IMR-90 (cell line): ENCODE results near the gene PID1. TPM values are rescaled to one million over a fixed set of nuclear protein-coding genes. Genes with fewer than 3 reads are reported as not detected.

Experiments
- ATAC-seq: fragments of 200-7000 bp; cut with Tn5 transposase; 2 replicates; pipeline ENCODE4 v1.9.1; 2020; ENCODE audit warnings: low read depth, mild to moderate bottlenecking, moderate library complexity
- BruUV-seq: library from RNA; stranded (reverse); fragments of 400-500 nt; replicated peaks from 2 replicates; lab custom pipeline; 2021; lab: Mats Ljungman, UMichigan
- CTCF ChIA-PET: fragments of 300-600 bp; formaldehyde crosslinking; extraction: SDS; loops from one replicate; lab custom pipeline; 2021; ENCODE audit warnings: antibody characterized with exemption; lab: Yijun Ruan, JAX
- POLR2A ChIA-PET: fragments of 300-600 bp; sonication (Branson Sonifier 250); formaldehyde crosslinking; loops from one replicate; lab custom pipeline; 2022; ENCODE audit warnings: antibody characterized with exemption; ENCODE audit not compliant: unreplicated experiment; lab: Charles Lee
- DNase-seq: peaks from one replicate; pipeline ENCODE4 v3.0.0; 2013
- H2AFZ ChIP-seq: replicated peaks from 2 replicates; pipeline ENCODE3; 2013; ENCODE audit warnings: low read length, mild to moderate bottlenecking; ENCODE audit not compliant: poor library complexity
- H2AK5ac ChIP-seq: 2 replicates; pipeline ENCODE4 v1.6.1; 2013; ENCODE audit warnings: low read depth, low read length, inconsistent platforms
- H2AK9ac ChIP-seq: replicated peaks from 2 replicates; pipeline ENCODE3; 2013; ENCODE audit warnings: mild to moderate bottlenecking, low read depth, low read length, moderate library complexity; ENCODE audit not compliant: poor library complexity
- H2BK120ac ChIP-seq: 2 replicates; pipeline ENCODE4 v1.6.1; 2013; ENCODE audit warnings: low read depth, low read length, inconsistent platforms
- H2BK15ac ChIP-seq: 3 replicates; pipeline ENCODE4 v1.6.1; 2013; ENCODE audit warnings: low read depth, low read length, inconsistent platforms
- H2BK20ac ChIP-seq: 2 replicates; pipeline ENCODE4 v1.6.1; 2013; ENCODE audit warnings: low read depth, mild to moderate bottlenecking, inconsistent platforms, low read length, moderate library complexity
- H2BK5ac ChIP-seq: 2 replicates; pipeline ENCODE4 v1.6.1; 2013; ENCODE audit warnings: mild to moderate bottlenecking, low read depth, low read length, inconsistent platforms; ENCODE audit not compliant: poor library complexity, severe bottlenecking
- H3K14ac ChIP-seq: replicated peaks from 2 replicates; pipeline ENCODE4 v1.6.1; 2013; ENCODE audit warnings: low read depth, low read length, inconsistent platforms
- H3K18ac ChIP-seq: 2 replicates; pipeline ENCODE4 v1.6.1; 2013; ENCODE audit warnings: low read depth, low read length, control low read depth
- H3K23ac ChIP-seq: 2 replicates; pipeline ENCODE4 v1.6.1; 2013; ENCODE audit warnings: low read depth, low read length, inconsistent platforms
- H3K27ac ChIP-seq: 2 replicates; pipeline ENCODE4 v1.5.1; 2013; ENCODE audit warnings: mild to moderate bottlenecking, control low read depth, low read length; ENCODE audit not compliant: insufficient read depth
- H3K27me3 ChIP-seq: 2 replicates; pipeline ENCODE4 v1.6.1; 2013; ENCODE audit warnings: low read length; ENCODE audit not compliant: control insufficient read depth, insufficient read depth
- H3K36me3 ChIP-seq: 2 replicates; pipeline ENCODE4 v1.6.1; 2013; ENCODE audit warnings: low read length, mixed read lengths; ENCODE audit not compliant: control insufficient read depth, insufficient read depth
- H3K4ac ChIP-seq: 2 replicates; pipeline ENCODE4 v1.6.1; 2013; ENCODE audit warnings: low read depth, low read length, inconsistent platforms
- H3K4me1 ChIP-seq: 2 replicates; pipeline ENCODE4 v1.6.1; 2013; ENCODE audit warnings: low read length, mixed read lengths; ENCODE audit not compliant: control insufficient read depth, insufficient read depth
- H3K4me2 ChIP-seq: 2 replicates; pipeline ENCODE4 v1.6.1; 2013; ENCODE audit warnings: low read depth, mild to moderate bottlenecking, control low read depth, low read length, moderate library complexity
- H3K4me3 ChIP-seq: 2 replicates; pipeline ENCODE4 v1.5.1; 2013; ENCODE audit warnings: low read depth, mild to moderate bottlenecking, control low read depth, low read length, moderate library complexity; ENCODE audit not compliant: insufficient read depth
- H3K56ac ChIP-seq: 2 replicates; pipeline ENCODE4 v1.6.1; 2013; ENCODE audit warnings: low read length, inconsistent platforms; ENCODE audit not compliant: insufficient read depth; ENCODE audit errors: extremely low read depth
- H3K79me1 ChIP-seq, 2 experiments: 2 replicates each; pipeline ENCODE4 v1.6.1; 2013; ENCODE audit warnings: low read length in 2 of 2, inconsistent platforms in 1 of 2, low read depth in 1 of 2
- H3K9ac ChIP-seq: 2 replicates; pipeline ENCODE4 v1.6.1; 2013; ENCODE audit warnings: low read depth, low read length, control low read depth
- H3K9me1 ChIP-seq: 2 replicates; pipeline ENCODE4 v1.6.1; 2013; ENCODE audit warnings: low read length, inconsistent platforms; ENCODE audit not compliant: insufficient read depth
- H3K9me3 ChIP-seq: 2 replicates; pipeline ENCODE4 v1.6.1; 2013; ENCODE audit warnings: low read length; ENCODE audit not compliant: control insufficient read depth, insufficient read depth
- H4K20me1 ChIP-seq: 2 replicates; pipeline ENCODE4 v1.6.1; 2013; ENCODE audit warnings: low read length, inconsistent platforms; ENCODE audit not compliant: insufficient read depth
- H4K5ac ChIP-seq: 2 replicates; pipeline ENCODE4 v1.6.1; 2013; ENCODE audit warnings: mild to moderate bottlenecking, low read depth, low read length, control low read depth
- H4K8ac ChIP-seq, 2 experiments: 2 replicates each; pipeline ENCODE4 v1.6.1; 2013; ENCODE audit warnings: low read depth in 2 of 2, low read length in 2 of 2, control low read depth in 1 of 2, inconsistent platforms in 1 of 2
- H4K91ac ChIP-seq: 2 replicates; pipeline ENCODE4 v1.6.1; 2013; ENCODE audit warnings: low read depth, low read length, inconsistent platforms; ENCODE audit not compliant: insufficient read depth
- CEBPB ChIP-seq: IDR thresholded peaks from 2 replicates; pipeline ENCODE4 v1.6.1; 2012; ENCODE audit warnings: low read depth, low read length, improper control_type of control experiment
- CHD1 ChIP-seq: IDR thresholded peaks from 2 replicates; pipeline ENCODE4 v1.6.1; 2012; ENCODE audit warnings: low read depth, low read length, improper control_type of control experiment
- FOS ChIP-seq: fragments of 150-350 bp; IDR thresholded peaks from 2 replicates; pipeline ENCODE4 v1.6.1; 2016; ENCODE audit warnings: low read depth, low read length
- MAFK ChIP-seq: IDR thresholded peaks from 2 replicates; pipeline ENCODE4 v1.6.1; 2012; ENCODE audit warnings: low read depth, low read length, improper control_type of control experiment
- MXI1 ChIP-seq: IDR thresholded peaks from 2 replicates; pipeline ENCODE4 v1.6.1; 2012; ENCODE audit warnings: low read depth, mild to moderate bottlenecking, low read length, moderate library complexity, borderline replicate concordance
- NFE2L2 ChIP-seq: fragments of 150-350 bp; IDR thresholded peaks from 2 replicates; pipeline ENCODE4 v1.6.1; 2016; ENCODE audit warnings: low read depth, mild to moderate bottlenecking, low read length
- POLR2A ChIP-seq: IDR thresholded peaks from 2 replicates; pipeline ENCODE4 v1.6.1; 2012; ENCODE audit warnings: mild to moderate bottlenecking, low read depth, low read length
- RFX5 ChIP-seq: IDR thresholded peaks from 2 replicates; pipeline ENCODE4 v1.8.0; 2012; ENCODE audit warnings: low read depth, mild to moderate bottlenecking, low read length, moderate library complexity
- WGBS, 2 experiments: methylation state at CpG; one replicate each; pipeline versions ENCODE4 v1.1.5 to v1.1.7; 2013; ENCODE audit warnings: missing lambda C conversion rate in 2 of 2; ENCODE audit not compliant: insufficient read length in 1 of 2; ENCODE audit errors: extremely low coverage in 2 of 2; 5-methylcytosine and 5-hydroxymethylcytosine counted together
- dilution Hi-C: fragments of 300-500 bp; cut with HindIII; formaldehyde crosslinking; loops from one replicate; pipeline ENCODE4 v1.14.3; 2018; ENCODE audit warnings: low sequenced_read_pairs; ENCODE audit not compliant: unreplicated experiment
- in situ Hi-C: fragments of 300-500 bp; cut with MboI; formaldehyde crosslinking; loops from 3 replicates; pipeline ENCODE4 v1.14.3; 2019; ENCODE audit warnings: low sequenced_read_pairs, inconsistent platforms, mixed read lengths
- intact Hi-C: fragments of 100-400 bp; cut with micrococcal nuclease; formaldehyde crosslinking; loops from 2 replicates; pipeline ENCODE4 v1.10.0; 2022
- polyA plus RNA-seq, 3 experiments: library from polyadenylated mRNA; depleted of rRNA; stranded (reverse); fragments of >200 nt; gene quantifications; 2 replicates each; pipeline ENCODE4 v1.2.3, GENCODE V29; 2012; ENCODE audit warnings: low replicate concordance in 1 of 3
- total RNA-seq: library from RNA; depleted of rRNA; stranded (reverse); fragments of >200 nt; gene quantifications from 2 replicates; pipeline ENCODE4 v1.2.3, GENCODE V29; 2012
- TF ChIP-seq, protein P1 (sequence below): conservative IDR thresholded peaks from 2 replicates; pipeline ENCODE4 v1.5.1; 2012; ENCODE audit warnings: mild to moderate bottlenecking, low read depth, low read length, improper control_type of control experiment
- TF ChIP-seq, protein P2 (sequence below): fragments of 150-350 bp; IDR thresholded peaks from 2 replicates; pipeline ENCODE4 v1.6.1; 2017; ENCODE audit warnings: mild to moderate bottlenecking, antibody characterized with exemption, low read length, low read depth

Gene PID1
- total and polyA plus RNA-seq, 2 of the 4 experiments (the other 2 are of a cell fraction): 0.90 to 1.9 TPM

DNA sequence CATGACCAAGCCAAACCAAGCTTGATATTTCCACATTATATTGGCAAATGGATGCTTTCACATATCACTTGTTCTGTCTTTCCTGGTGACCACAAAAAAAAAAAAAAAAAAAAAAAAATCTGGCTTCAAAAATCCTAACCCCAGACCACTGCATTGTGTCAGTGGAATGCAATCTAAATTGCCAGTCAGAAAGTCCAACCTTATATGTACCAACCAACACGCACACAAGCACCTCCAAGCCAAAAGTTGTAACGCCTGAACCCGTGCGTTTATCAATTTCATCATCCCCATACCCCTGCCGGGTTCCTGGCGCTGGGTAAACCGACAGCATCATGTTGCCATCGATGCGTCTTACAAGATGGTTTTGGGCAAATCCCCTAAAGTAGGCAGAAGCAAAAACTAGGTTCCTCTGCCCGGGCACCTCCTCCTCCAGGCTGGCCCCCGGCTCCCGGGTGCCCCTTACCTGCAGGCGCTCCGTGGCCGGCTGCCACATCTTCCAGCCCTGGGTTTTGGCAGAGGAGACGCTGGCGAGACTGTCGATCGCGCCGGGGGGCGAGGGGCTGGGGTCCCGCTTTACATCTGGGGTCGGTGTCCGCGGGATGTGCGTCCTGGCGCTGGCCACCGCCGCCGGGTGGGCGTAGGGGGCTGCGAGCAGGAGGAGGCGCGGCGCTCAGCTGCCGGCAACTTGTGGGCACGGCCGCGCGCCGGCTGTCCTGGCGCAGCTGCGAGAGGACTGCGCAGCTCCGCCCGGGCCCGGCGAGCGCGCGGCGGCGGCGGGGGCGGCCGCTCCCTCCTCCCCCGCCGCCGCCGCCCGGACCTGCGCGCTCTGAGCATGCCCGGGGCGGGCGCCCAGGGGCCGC, at the start of gene PID1 (continued):
- TF ChIP-seq, protein P1, sequence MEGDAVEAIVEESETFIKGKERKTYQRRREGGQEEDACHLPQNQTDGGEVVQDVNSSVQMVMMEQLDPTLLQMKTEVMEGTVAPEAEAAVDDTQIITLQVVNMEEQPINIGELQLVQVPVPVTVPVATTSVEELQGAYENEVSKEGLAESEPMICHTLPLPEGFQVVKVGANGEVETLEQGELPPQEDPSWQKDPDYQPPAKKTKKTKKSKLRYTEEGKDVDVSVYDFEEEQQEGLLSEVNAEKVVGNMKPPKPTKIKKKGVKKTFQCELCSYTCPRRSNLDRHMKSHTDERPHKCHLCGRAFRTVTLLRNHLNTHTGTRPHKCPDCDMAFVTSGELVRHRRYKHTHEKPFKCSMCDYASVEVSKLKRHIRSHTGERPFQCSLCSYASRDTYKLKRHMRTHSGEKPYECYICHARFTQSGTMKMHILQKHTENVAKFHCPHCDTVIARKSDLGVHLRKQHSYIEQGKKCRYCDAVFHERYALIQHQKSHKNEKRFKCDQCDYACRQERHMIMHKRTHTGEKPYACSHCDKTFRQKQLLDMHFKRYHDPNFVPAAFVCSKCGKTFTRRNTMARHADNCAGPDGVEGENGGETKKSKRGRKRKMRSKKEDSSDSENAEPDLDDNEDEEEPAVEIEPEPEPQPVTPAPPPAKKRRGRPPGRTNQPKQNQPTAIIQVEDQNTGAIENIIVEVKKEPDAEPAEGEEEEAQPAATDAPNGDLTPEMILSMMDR: no peak
- TF ChIP-seq FOS (no peak), MAFK (no peak)

DNA sequence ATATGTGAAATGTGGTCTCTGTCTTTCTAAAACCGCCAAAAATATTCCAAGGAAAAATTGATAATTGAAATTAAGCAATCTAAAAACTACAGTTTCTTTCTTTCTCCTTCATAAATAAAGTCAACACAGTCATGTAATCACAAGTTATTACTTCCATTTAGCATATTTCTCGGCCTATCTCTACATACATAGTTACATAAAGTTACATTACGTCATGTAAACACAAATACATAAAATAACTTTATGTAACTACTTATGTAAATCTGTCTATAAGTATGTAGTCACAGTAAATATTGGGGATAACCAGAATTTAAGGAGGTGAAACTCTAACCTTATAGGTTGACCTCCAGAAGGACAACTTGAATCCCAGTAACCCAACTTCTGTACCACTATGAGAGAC, 48.5 kb upstream of the PID1 start:
- DNase-seq: no peak
- Histone ChIP-seq H2BK20ac (no peak overlapping the region), H4K91ac (no peak overlapping the region), H3K27ac (no peak overlapping the region), H3K56ac (no peak overlapping the region), H4K5ac (no peak overlapping the region), H3K27me3 (no peaks in the 10 kb centered on the region), H3K4me3 (no peak overlapping the region), H3K9me1 (no peaks in the 10 kb centered on the region), H3K9ac (no peak overlapping the region), H2BK5ac (no peak overlapping the region), H3K79me1 (no peaks in the 10 kb centered on the region), H3K18ac (no peak overlapping the region), H2BK120ac (no peak overlapping the region), H2AK5ac (no peak overlapping the region), H3K9me3 (peaks cover 3% of the 10 kb centered on the region; the same call in 1 of the 2 replicates), H2BK15ac (no peak overlapping the region), H3K4me1 (no peaks in the 10 kb centered on the region), H3K23ac (no peak overlapping the region), H2AK9ac (no peak overlapping the region), H3K4ac (no peak overlapping the region), H3K4me2 (no peak overlapping the region), H3K14ac (no peak overlapping the region), H3K36me3 (no peaks in the 10 kb centered on the region), H4K8ac (no peak overlapping the region), H4K20me1 (no peaks in the 10 kb centered on the region), H2AFZ (no peak overlapping the region)
- POLR2A ChIA-PET: no interaction called here
- in situ Hi-C loops (no loop called here), dilution Hi-C loops (no loop called here), intact Hi-C loops (no loop called here)
- ATAC-seq: no peak
- no TSS peak for BruUV-seq
- CTCF ChIA-PET: no interaction called here
- no CpG with 5 or more reads among the region's 3 CpGs for WGBS, 2 experiments
- no peak for TF ChIP-seq CHD1
- TF ChIP-seq FOS: no peak
- TF ChIP-seq, protein P2, sequence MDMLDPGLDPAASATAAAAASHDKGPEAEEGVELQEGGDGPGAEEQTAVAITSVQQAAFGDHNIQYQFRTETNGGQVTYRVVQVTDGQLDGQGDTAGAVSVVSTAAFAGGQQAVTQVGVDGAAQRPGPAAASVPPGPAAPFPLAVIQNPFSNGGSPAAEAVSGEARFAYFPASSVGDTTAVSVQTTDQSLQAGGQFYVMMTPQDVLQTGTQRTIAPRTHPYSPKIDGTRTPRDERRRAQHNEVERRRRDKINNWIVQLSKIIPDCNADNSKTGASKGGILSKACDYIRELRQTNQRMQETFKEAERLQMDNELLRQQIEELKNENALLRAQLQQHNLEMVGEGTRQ: no peak
- no peak for TF ChIP-seq MXI1
- TF ChIP-seq RFX5: no peak
- no peak for TF ChIP-seq NFE2L2
- TF ChIP-seq, protein P1: no peak
- no peak for TF ChIP-seq CEBPB
- TF ChIP-seq POLR2A: no peak
